HG03460 (cell line): Measurements from ENCODE around the gene ARHGAP42.

Source experiments
- ATAC-seq: cut with Tn5 transposase; IDR thresholded peaks from one replicate; pipeline ENCODE4 v1.9.1; 2021; ENCODE audit not compliant: unreplicated experiment

The ARHGAP42 gene

GRCh38 chr11:100908746-100909145, 221.7 kb downstream of the ARHGAP42 start:
- peak; percentile 57 for ATAC-seq

GRCh38 chr11:100910808-100911207, 223.7 kb downstream of the ARHGAP42 start:
- ATAC-seq = no peak

GRCh38 chr11:100914415-100915110, 227.5 kb downstream of the ARHGAP42 start:
- ATAC-seq = no peak

- ATAC-seq = no peak
These were observed 231.7 kb downstream of the ARHGAP42 start for GRCh38 chr11:100918551-100919500.

- ATAC-seq = no peak
These were observed 233.5 kb downstream of the ARHGAP42 start for GRCh38 chr11:100920593-100920992.

GRCh38 chr11:100922121-100922520, 235.0 kb downstream of the ARHGAP42 start:
- ATAC-seq = no peak

- no peak for ATAC-seq
These were observed 236.5 kb downstream of the ARHGAP42 start for GRCh38 chr11:100923555-100923954.

GRCh38 chr11:100925935-100926334, 238.8 kb downstream of the ARHGAP42 start:
- ATAC-seq = peak; percentile 80

GRCh38 chr11:100927579-100927978, 240.5 kb downstream of the ARHGAP42 start:
- no peak for ATAC-seq

GRCh38 chr11:100928426-100928825, 241.3 kb downstream of the ARHGAP42 start:
- ATAC-seq = no peak

GRCh38 chr11:100929377-100929776, 242.3 kb downstream of the ARHGAP42 start:
- no peak for ATAC-seq

- ATAC-seq = no peak
These were observed 243.2 kb downstream of the ARHGAP42 start for GRCh38 chr11:100930185-100930778.

GRCh38 chr11:100932474-100933100, 245.5 kb downstream of the ARHGAP42 start:
- no peak for ATAC-seq

GRCh38 chr11:100936781-100937180, 249.7 kb downstream of the ARHGAP42 start:
- no peak for ATAC-seq

- no peak for ATAC-seq
These were observed 252.5 kb downstream of the ARHGAP42 start for GRCh38 chr11:100939571-100939970.

- ATAC-seq = no peak
These were observed 253.0 kb downstream of the ARHGAP42 start for GRCh38 chr11:100940111-100940510.

- ATAC-seq = no peak
These were observed 253.9 kb downstream of the ARHGAP42 start for GRCh38 chr11:100941033-100941432.

- no peak for ATAC-seq
These were observed 254.9 kb downstream of the ARHGAP42 start for GRCh38 chr11:100942016-100942415.

- no peak for ATAC-seq
These were observed 261.8 kb downstream of the ARHGAP42 start for GRCh38 chr11:100948936-100949335.

- no peak for ATAC-seq
These were observed 262.4 kb downstream of the ARHGAP42 start for GRCh38 chr11:100949443-100949842.

- ATAC-seq = no peak
These were observed 268.2 kb downstream of the ARHGAP42 start for GRCh38 chr11:100955318-100955717.
